ENCODE data around the gene RPL13A. TPM values are rescaled to one million over a fixed set of nuclear protein-coding genes. Genes with fewer than 3 reads are reported as not detected.

Gene RPL13A
- total and polyA plus RNA-seq, 2 of the 13 experiments (the other 11 are each of a cell fraction or from before 2014, with no cell fraction given): 2,601 to 3,407 TPM

DNA sequence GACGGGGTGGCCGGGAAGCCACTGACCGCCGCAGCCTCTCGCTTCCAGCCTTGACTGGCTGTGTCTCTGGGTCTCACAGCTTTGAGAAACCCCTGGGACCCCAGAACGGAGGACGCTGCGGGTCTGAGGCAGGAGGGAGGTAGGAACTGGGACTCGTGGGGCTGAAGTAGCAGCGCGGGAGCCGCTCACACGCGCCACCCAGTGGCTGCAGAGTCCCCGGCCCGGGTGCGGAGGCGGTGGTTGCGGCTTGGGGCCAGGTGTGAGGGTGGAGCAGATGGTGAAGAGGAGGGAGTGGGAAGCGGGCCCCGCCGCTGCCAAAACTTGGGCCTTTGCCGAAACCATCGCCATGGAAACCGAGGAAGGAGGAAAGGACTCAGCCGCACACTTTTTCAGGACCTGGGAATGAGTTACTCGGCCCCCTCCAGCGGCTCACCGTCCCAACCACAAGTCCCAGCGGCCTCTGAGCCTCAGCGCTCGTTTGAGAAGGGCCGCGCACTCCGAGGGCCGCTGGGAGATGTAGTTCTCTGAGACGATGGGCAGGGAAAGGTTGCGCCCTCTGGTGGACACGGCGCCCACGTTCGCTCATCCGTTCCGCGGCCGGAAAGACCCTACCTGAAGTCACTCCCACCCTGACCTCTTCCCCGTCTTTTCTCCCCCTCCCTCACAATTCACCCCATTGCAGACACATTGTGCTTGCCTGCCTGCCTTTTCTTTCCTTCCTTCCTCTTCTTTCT is 43.9 kb upstream of the RPL13A start (continued):
- TF ChIP-seq, protein P1, sequence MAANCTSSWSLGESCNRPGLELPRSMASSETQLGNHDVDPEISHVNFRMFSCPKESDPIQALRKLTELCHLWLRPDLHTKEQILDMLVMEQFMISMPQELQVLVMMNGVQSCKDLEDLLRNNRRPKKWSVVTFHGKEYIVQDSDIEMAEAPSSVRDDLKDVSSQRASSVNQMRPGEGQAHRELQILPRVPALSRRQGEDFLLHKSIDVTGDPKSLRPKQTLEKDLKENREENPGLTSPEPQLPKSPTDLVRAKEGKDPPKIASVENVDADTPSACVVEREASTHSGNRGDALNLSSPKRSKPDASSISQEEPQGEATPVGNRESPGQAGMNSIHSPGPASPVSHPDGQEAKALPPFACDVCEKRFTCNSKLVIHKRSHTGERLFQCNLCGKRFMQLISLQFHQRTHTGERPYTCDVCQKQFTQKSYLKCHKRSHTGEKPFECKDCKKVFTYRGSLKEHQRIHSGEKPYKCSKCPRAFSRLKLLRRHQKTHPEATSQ (CRISPR knock-in tag; IDR thresholded peaks at IDR 0.05; ENCODE audit: borderline replicate concordance): no peak
- no peak for TF ChIP-seq THRA (CRISPR knock-in tag; IDR thresholded peaks at IDR 0.05; ENCODE audit: borderline replicate concordance)
- TF ChIP-seq ZNF773 (CRISPR knock-in tag; IDR thresholded peaks at IDR 0.05; ENCODE audit: borderline replicate concordance): no peak
- TF ChIP-seq ZBTB1 (CRISPR knock-in tag; IDR thresholded peaks at IDR 0.05; ENCODE audit: borderline replicate concordance): no peak
- TF ChIP-seq, protein P2, sequence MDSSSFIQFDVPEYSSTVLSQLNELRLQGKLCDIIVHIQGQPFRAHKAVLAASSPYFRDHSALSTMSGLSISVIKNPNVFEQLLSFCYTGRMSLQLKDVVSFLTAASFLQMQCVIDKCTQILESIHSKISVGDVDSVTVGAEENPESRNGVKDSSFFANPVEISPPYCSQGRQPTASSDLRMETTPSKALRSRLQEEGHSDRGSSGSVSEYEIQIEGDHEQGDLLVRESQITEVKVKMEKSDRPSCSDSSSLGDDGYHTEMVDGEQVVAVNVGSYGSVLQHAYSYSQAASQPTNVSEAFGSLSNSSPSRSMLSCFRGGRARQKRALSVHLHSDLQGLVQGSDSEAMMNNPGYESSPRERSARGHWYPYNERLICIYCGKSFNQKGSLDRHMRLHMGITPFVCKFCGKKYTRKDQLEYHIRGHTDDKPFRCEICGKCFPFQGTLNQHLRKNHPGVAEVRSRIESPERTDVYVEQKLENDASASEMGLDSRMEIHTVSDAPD (CRISPR knock-in tag; IDR thresholded peaks at IDR 0.05): no peak
- TF ChIP-seq TBP (CRISPR knock-in tag; IDR thresholded peaks at IDR 0.05): peak; percentile 99
- TF ChIP-seq, protein P3, sequence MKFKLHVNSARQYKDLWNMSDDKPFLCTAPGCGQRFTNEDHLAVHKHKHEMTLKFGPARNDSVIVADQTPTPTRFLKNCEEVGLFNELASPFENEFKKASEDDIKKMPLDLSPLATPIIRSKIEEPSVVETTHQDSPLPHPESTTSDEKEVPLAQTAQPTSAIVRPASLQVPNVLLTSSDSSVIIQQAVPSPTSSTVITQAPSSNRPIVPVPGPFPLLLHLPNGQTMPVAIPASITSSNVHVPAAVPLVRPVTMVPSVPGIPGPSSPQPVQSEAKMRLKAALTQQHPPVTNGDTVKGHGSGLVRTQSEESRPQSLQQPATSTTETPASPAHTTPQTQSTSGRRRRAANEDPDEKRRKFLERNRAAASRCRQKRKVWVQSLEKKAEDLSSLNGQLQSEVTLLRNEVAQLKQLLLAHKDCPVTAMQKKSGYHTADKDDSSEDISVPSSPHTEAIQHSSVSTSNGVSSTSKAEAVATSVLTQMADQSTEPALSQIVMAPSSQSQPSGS (CRISPR knock-in tag; IDR thresholded peaks at IDR 0.05): no peak
- no peak for TF ChIP-seq ZFP37 (CRISPR knock-in tag; IDR thresholded peaks at IDR 0.05; ENCODE audit: borderline replicate concordance)
- TF ChIP-seq AKAP8 (CRISPR knock-in tag; IDR thresholded peaks at IDR 0.05): 0 out of 2 replicates have a peak, but pooled peaks have one; percentile 53
- peak; percentile 68 for TF ChIP-seq ARNT2 (CRISPR knock-in tag; IDR thresholded peaks at IDR 0.05; ENCODE audit: low read depth)
- no peak for TF ChIP-seq ZSCAN22 (CRISPR knock-in tag; IDR thresholded peaks at IDR 0.05)
- TF ChIP-seq REXO4 (CRISPR knock-in tag; IDR thresholded peaks at IDR 0.05; ENCODE audit: borderline replicate concordance): no peak
- 0 out of 2 replicates have a peak, but pooled peaks have one; percentile 43 for TF ChIP-seq ARNTL (CRISPR knock-in tag; IDR thresholded peaks at IDR 0.05)
- TF ChIP-seq, protein P4, sequence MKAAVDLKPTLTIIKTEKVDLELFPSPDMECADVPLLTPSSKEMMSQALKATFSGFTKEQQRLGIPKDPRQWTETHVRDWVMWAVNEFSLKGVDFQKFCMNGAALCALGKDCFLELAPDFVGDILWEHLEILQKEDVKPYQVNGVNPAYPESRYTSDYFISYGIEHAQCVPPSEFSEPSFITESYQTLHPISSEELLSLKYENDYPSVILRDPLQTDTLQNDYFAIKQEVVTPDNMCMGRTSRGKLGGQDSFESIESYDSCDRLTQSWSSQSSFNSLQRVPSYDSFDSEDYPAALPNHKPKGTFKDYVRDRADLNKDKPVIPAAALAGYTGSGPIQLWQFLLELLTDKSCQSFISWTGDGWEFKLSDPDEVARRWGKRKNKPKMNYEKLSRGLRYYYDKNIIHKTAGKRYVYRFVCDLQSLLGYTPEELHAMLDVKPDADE (CRISPR knock-in tag; IDR thresholded peaks at IDR 0.05): no peak
- TF ChIP-seq RXRA (CRISPR knock-in tag; IDR thresholded peaks at IDR 0.05): peak; percentile 66; the same call in 1 of the 2 replicates

All from HepG2 (cell line).